IPS-18a (cell line): ENCODE measurements around the gene ATP2B3.

Experiments used
- H3K27ac ChIP-seq: one replicate; pipeline ENCODE4 v1.5.1; 2013; ENCODE audit warnings: low read length
- H3K27me3 ChIP-seq: one replicate; pipeline ENCODE4 v1.6.1; 2013; ENCODE audit warnings: mild to moderate bottlenecking, low read length; ENCODE audit not compliant: control insufficient read depth, insufficient read depth
- H3K36me3 ChIP-seq: one replicate; pipeline ENCODE4 v1.6.1; 2013; ENCODE audit warnings: low read depth, low read length; ENCODE audit not compliant: control insufficient read depth
- H3K4me1 ChIP-seq: one replicate; pipeline ENCODE4 v1.6.1; 2013; ENCODE audit warnings: low read depth, low read length; ENCODE audit not compliant: control insufficient read depth
- H3K4me3 ChIP-seq: one replicate; pipeline ENCODE4 v1.5.1; 2013; ENCODE audit warnings: low read length
- H3K9ac ChIP-seq: one replicate; pipeline ENCODE4 v1.6.1; 2013; ENCODE audit warnings: mild to moderate bottlenecking, low read length, moderate library complexity
- H3K9me3 ChIP-seq: one replicate; pipeline ENCODE4 v1.6.1; 2013; ENCODE audit warnings: low read depth, low read length; ENCODE audit not compliant: control insufficient read depth

The ATP2B3 gene

DNA sequence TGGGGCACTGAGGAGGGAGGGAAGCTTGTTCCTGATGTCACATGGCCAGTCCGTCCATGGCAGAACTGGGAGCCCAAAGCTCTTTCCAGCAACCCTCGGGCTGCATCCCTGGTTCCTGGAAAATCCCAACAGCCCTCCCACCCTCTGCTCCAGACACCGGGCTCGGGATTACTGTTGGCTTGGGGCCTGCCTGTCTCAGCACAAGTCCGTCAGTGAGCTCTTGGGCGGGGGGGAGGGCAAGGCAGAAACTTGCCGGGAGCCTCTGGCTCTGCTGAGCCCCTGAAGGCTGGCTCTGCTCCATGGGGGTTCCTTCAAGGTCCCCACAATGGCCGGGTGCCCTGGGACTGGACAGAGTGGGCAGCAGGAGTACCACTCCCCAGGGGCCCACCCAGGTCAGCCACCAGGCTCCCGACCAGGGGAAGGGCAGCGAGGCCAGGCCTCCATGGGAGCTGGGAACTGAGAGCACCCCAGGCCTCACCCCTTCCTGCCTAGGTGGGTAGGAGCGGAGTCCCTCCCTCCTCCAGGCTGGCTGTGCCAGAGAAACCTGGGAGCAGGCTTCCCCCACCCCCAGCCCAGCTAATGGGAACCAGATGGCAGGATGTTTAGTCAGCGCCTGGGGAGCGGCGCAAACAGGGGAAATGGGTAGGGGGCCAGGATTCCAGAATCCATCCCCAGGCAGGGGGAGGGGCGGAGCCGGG is 40.6 kb upstream of the ATP2B3 start:
- no peak overlapping the region for H3K4me3 ChIP-seq
- peaks cover 17% of the 10 kb centered on the region for H3K27me3 ChIP-seq
- H3K9ac ChIP-seq = no peak overlapping the region
- no peaks in the 10 kb centered on the region for H3K9me3 ChIP-seq
- peaks cover 7% of the 10 kb centered on the region for H3K4me1 ChIP-seq
- H3K36me3 ChIP-seq = no peaks in the 10 kb centered on the region
- H3K27ac ChIP-seq = no peak overlapping the region

DNA sequence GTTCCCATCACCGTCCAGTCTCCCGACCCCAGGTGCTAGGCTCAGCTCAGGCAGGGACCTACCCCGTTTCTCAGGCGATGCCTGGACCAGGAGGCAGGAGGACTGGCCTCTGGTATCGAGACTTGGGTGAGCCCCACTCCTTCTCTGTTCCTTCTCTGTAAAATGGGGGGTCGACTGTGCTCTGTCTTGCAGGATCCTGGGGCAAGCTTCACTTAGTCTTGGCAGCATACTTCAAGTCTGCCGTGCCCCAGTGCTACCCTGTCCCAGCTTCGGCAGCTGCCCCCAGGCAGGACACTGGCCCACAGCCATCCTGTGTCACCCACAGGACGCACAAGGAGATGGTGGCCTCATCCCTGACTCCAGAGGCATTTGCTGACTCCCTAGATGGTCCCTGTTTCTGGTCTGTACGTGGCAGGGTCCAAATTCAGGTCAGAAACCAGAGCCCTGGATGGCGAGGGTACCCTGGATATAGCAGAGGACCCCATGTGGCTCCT is 40.0 kb upstream of the ATP2B3 start:
- H3K4me1 ChIP-seq = peaks cover 7% of the 10 kb centered on the region
- no peak overlapping the region for H3K27ac ChIP-seq
- H3K9ac ChIP-seq = no peak overlapping the region

DNA sequence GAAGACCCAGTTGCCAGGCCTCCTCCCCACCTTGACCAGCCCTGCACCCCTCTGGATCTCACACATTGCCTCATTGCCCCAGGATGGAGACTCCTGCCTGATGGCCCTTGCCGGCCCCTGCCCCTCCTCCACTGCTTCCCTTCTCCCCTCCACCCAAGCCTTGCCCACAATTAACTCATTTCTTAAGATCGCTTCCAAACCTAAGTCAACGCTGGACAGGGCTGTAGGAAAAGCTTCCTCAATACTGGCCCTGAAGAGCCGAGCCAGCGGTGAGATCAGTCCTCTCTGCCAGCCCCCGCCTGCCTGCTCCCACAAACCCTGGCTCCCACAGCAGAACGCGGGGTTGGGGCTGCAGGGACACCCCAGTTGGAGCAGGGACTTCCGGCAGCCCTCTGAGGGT is 39.5 kb upstream of the ATP2B3 start:
- no peaks in the 10 kb centered on the region for H3K36me3 ChIP-seq
- H3K9ac ChIP-seq = no peak overlapping the region
- H3K9me3 ChIP-seq = no peaks in the 10 kb centered on the region
- no peak overlapping the region for H3K27ac ChIP-seq
- no peak overlapping the region for H3K4me3 ChIP-seq
- H3K27me3 ChIP-seq = peaks cover 17% of the 10 kb centered on the region
- H3K4me1 ChIP-seq = peaks cover 7% of the 10 kb centered on the region

More for the DNA sequence above, 40.0 kb upstream of the ATP2B3 start:
- Histone ChIP-seq H3K9me3 (no peaks in the 10 kb centered on the region), H3K27me3 (peaks cover 17% of the 10 kb centered on the region), H3K4me3 (no peak overlapping the region), H3K36me3 (no peaks in the 10 kb centered on the region)

DNA sequence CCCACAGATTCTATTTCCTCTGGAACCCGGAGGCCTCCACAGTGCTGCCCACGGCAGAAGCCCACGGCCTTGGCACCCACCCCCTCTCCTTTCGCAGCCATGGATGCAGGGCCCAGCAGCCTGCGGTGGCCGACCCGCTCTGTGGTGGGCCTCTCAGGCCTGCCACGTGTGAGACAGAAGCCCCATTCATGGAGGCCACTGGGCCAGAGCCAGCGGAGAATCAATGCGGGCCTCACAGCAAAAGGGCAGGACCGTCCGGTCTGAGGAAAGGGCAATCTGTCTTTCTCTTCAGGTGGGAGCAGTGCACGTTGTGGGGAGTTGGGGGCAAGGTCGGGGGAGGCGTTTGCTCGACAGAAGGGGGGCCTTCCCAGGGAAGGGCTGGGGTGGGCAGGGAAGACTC is 38.7 kb upstream of the ATP2B3 start:
- Histone ChIP-seq H3K4me1 (peaks cover 7% of the 10 kb centered on the region), H3K27me3 (peaks cover 17% of the 10 kb centered on the region), H3K36me3 (no peaks in the 10 kb centered on the region), H3K27ac (no peak overlapping the region), H3K9me3 (no peaks in the 10 kb centered on the region), H3K4me3 (no peak overlapping the region), H3K9ac (no peak overlapping the region)

DNA sequence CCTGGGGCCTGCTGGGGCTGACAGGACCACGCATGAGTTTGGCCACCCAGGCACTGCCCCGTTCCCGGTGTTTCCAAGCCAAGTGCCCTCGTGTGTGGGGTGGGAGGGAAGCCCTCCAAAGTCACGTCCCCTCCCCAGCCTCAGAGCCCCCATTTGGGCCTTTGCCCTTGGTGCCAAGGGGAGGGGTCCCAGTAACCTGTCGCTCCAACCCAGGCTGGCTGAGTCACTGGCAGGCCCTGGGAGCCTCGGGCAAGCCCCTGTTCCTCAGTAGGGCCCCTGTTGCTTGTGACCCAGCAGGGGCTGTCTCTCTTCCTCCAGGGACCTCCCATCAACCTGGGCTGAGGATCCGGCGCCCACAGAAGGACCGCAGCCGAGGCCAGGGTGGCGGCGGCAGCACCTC is 36.4 kb upstream of the ATP2B3 start:
- Histone ChIP-seq H3K27ac (no peak overlapping the region), H3K9ac (no peak overlapping the region), H3K9me3 (no peaks in the 10 kb centered on the region), H3K27me3 (peaks cover 5% of the 10 kb centered on the region), H3K4me1 (peaks cover 7% of the 10 kb centered on the region), H3K36me3 (no peaks in the 10 kb centered on the region), H3K4me3 (no peak overlapping the region)

DNA sequence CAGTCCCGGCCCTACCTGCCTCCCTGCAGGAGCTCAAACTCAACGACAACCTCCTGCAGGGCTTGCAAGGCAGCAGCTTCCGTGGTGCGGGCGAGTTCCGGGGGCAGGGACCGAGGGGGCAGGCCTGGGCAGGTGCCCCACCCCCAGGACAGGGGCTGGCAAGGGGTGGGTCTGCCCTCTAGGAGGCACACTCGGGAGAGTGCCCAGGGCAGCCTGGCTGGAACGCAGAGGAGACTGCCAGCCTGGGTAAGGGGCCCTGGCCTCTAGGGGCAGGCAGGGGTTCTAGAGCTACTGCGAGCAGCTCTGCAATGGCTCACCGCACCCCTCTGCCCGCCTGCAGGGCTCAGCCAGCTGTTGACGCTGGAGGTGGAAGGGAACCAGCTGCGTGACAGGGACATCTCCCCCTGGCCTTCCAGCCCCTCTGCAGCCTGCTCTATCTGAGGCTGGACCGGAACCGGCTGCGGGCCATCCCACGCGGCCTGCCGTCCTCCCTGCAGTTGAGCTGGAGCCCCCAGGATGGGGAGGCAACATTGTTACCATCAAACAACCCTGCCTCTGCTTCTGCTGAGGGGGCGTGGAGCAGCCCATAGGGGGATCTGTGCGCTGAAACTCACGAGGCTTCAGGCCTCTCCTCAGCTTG is 34.9 kb upstream of the ATP2B3 start:
- H3K9me3 ChIP-seq = no peaks in the 10 kb centered on the region
- H3K27ac ChIP-seq = no peak overlapping the region
- no peaks in the 10 kb centered on the region for H3K36me3 ChIP-seq
- no peaks in the 10 kb centered on the region for H3K27me3 ChIP-seq
- H3K4me3 ChIP-seq = no peak overlapping the region
- H3K9ac ChIP-seq = no peak overlapping the region
- H3K4me1 ChIP-seq = peaks cover 2% of the 10 kb centered on the region

DNA sequence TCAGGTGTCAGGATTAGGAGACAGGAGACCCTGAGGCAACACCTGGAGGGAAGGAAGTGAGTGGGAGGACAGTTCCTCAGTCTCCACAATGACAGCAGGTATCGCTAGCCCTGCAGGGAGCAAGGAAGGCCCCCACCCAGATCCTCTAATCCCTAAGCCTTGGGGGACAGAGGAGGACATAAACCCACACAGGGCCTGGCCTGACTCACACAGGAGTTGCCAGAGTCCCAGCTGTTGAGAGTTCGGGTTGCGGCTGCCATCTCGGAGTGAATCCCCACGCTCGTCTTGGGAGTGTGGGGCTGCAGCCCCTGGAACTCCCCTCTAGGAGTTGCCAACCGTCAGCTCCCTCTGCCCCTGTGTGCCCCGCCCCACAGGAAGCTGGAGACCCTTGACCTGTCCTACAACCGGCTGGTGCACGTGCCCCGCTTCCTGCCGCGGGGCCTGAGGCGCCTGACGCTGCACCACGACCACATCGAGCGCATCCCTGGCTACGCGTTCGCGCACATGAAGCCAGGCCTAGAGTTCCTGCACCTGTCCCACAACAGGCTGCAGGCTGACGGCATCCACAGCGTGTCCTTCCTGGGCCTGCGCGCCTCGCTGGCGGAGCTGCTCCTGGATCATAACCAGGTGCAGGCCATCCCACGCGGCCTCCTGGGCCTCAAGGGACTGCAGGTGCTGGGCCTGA is 31.9 kb upstream of the ATP2B3 start:
- Histone ChIP-seq H3K4me1 (no peaks in the 10 kb centered on the region), H3K27ac (no peak overlapping the region), H3K4me3 (no peak overlapping the region), H3K9me3 (no peaks in the 10 kb centered on the region), H3K36me3 (no peaks in the 10 kb centered on the region), H3K9ac (no peak overlapping the region), H3K27me3 (no peaks in the 10 kb centered on the region)

DNA sequence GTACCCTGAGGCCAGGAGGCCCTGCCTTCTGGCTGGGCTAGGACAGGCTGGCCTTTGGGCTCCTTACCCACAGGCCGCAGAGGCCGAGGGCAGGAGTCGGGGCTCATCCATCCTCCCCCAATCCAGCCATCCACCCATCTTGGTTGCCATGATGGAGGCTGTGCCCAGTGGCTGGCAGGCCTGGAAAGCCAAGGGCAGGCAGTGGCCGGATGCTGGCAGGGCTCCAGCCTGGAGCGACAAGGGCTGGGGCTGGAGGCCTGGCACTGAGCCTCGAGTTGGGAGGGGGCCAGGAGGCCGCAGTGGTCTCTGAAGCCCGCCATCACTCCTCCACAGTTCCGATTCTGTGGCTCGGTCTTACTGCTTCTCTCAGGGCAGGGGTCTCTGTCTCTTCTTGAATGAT is 31.3 kb upstream of the ATP2B3 start:
- H3K9ac ChIP-seq = no peak overlapping the region
- no peaks in the 10 kb centered on the region for H3K9me3 ChIP-seq
- H3K36me3 ChIP-seq = no peaks in the 10 kb centered on the region
- H3K27ac ChIP-seq = no peak overlapping the region
- H3K27me3 ChIP-seq = no peaks in the 10 kb centered on the region
- no peak overlapping the region for H3K4me3 ChIP-seq
- no peaks in the 10 kb centered on the region for H3K4me1 ChIP-seq

DNA sequence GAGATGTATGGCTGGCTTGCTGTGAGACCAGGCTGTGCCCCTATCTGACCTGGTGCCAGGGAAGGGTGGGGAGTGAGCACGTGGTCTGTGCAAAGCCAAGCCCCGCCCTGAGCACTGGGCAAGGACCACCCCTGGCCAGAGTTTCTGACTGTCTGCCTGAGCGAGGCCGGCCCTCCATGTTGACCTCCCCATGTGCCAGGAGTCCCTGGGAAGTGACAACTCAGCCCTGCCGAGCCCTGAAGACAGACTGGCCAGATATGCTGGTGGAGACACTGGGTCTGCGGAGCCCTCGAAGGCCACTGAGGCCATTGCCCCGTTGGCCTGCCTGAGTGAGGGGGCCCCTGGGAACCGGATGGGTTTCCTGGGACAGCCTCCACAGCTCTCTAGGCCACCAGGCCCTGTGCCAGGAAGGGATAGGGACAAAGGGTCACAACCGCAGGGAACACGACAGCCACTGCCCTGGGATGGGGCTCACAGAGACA is 29.8 kb upstream of the ATP2B3 start:
- no peak overlapping the region for H3K9ac ChIP-seq
- H3K4me3 ChIP-seq = no peak overlapping the region
- H3K27me3 ChIP-seq = no peaks in the 10 kb centered on the region
- no peaks in the 10 kb centered on the region for H3K9me3 ChIP-seq
- H3K36me3 ChIP-seq = no peaks in the 10 kb centered on the region
- no peaks in the 10 kb centered on the region for H3K4me1 ChIP-seq
- H3K27ac ChIP-seq = no peak overlapping the region

DNA sequence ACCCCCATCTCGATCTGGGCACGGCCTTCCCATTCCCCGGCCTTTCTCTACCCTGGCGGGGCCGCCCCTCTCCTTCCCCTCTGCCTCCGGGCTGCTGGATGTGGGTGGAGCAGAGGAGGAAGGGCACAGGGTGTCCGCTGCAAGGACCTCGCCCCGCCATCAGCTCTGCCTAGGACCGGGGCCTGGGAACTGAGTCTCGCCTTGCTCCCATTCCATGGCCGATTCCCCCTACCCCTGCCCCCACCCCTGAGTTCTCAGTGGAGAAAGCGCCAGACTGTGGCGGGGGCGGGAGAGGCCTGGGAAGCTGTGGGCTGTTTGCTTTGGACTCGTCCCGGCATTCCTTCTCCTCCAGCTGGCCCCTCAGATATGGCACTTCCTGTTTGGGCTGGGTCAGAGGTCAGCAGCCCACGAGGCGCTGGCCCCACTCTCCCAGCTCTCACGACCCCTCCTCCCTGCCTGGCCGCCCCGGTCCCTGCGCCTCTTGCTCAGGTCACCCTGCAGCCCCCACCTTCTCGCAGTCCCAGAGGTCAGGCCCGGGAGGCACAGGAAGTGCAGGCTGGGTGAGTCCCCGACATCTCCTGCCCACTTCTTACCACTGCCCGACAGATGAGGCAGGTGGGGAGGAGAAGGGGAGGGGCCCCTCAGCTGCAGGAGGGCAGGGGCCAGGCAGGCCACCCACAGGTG is 29.1 kb upstream of the ATP2B3 start:
- Histone ChIP-seq H3K27me3 (no peaks in the 10 kb centered on the region), H3K9ac (no peak overlapping the region), H3K4me3 (no peak overlapping the region), H3K27ac (no peak overlapping the region), H3K9me3 (no peaks in the 10 kb centered on the region), H3K36me3 (no peaks in the 10 kb centered on the region), H3K4me1 (no peaks in the 10 kb centered on the region)

DNA sequence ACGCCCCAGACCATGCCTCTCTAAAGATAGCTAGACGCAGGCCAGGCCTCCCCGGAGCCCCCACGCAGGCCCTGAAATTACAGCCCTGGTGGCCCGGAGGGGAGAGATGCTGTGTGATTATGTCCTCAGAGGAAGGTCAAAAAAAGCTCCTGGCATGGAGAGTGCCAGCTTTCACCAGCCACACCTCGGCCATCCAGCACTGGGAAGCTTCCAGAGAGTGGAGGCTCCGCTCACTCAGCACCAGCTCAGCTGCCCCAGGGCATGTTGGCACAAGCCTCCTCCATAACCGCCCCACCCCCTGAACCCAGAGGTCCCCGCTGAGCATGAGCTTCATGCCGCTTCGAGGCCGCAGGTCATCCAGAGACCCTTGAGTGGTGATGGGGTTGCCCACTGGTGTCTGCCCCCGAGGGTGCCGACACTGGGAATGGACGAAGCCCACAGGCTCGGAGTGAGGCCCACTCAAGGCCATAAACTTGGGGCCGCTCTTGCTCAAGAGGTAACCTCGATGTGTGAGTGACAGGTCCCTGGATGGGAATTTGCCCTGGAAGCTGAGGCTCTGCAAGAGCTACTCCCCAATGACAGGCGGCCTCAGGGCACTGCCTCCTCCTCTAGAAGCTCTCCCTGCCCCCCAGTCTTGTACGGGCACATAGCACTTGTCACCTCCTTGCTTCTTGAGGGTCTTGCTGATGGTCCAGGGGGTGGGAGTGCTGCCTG is 27.1 kb upstream of the ATP2B3 start:
- no peaks in the 10 kb centered on the region for H3K27me3 ChIP-seq
- H3K4me3 ChIP-seq = no peak overlapping the region
- no peak overlapping the region for H3K27ac ChIP-seq
- H3K9me3 ChIP-seq = no peaks in the 10 kb centered on the region
- H3K36me3 ChIP-seq = no peaks in the 10 kb centered on the region
- H3K4me1 ChIP-seq = no peaks in the 10 kb centered on the region
- no peak overlapping the region for H3K9ac ChIP-seq
